Keratinocyte (primary cell): Measurements from ENCODE around the gene ACP6.

Source experiments
- EZH2 ChIP-seq: IDR thresholded peaks from one replicate; pipeline ENCODE4 v1.6.1; 2012; ENCODE audit warnings: inconsistent platforms, mild to moderate bottlenecking, low read length, moderate library complexity
- TF ChIP-seq, protein P1 (sequence below), 3 experiments: IDR thresholded peaks in 1 of 3; conservative IDR thresholded peaks in 1 of 3; optimal IDR thresholded peaks in 1 of 3; 2 replicates in 2 of 3; 3 replicates in 1 of 3; pipeline versions ENCODE3 to v1.5.1; 2011; ENCODE audit warnings: low read length in 3 of 3, mild to moderate bottlenecking in 3 of 3, moderate library complexity in 2 of 3, control low read depth in 1 of 3, inconsistent platforms in 1 of 3; ENCODE audit not compliant: insufficient read depth in 2 of 3; ENCODE audit errors: extremely low read depth in 1 of 3

DNA sequence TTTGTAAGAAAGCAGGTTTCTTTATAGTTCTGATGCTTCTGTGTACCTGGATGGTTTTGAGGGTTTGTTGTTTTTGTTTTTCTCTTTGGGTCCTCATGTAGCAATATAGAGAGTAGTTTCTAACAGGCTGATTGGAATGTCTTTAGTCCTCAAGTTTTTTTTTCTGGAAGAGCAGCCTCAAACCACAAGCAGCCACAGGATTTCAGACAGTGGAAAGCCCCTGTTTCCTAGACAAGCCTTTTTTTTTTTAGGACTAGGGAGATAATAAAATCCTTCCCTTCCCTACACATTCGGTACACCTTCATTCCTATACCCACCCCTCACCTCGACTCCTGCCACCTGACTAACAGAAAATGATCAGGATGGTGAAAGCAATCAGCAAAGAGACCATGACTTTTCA, 47.6 kb downstream of the ACP6 start:
- TF ChIP-seq, protein P1, sequence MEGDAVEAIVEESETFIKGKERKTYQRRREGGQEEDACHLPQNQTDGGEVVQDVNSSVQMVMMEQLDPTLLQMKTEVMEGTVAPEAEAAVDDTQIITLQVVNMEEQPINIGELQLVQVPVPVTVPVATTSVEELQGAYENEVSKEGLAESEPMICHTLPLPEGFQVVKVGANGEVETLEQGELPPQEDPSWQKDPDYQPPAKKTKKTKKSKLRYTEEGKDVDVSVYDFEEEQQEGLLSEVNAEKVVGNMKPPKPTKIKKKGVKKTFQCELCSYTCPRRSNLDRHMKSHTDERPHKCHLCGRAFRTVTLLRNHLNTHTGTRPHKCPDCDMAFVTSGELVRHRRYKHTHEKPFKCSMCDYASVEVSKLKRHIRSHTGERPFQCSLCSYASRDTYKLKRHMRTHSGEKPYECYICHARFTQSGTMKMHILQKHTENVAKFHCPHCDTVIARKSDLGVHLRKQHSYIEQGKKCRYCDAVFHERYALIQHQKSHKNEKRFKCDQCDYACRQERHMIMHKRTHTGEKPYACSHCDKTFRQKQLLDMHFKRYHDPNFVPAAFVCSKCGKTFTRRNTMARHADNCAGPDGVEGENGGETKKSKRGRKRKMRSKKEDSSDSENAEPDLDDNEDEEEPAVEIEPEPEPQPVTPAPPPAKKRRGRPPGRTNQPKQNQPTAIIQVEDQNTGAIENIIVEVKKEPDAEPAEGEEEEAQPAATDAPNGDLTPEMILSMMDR (optimal IDR thresholded peaks at IDR 0.05 in 1 of 3, IDR thresholded peaks at IDR 0.05 in 1 of 3, conservative IDR thresholded peaks at IDR 0.05 in 1 of 3; ENCODE audit: extremely low read depth in 1 of 3, insufficient read depth in 2 of 3, low read length in 3 of 3) = no peak
- no peak for TF ChIP-seq EZH2
